Right renal pelvis (tissue), 4 donors: ENCODE results near the gene PGM3. TPM values are rescaled to one million over a fixed set of nuclear protein-coding genes. Genes with fewer than 3 reads are reported as not detected.
A peak's percentile ranks its signal among the peaks of the same experiment; 100 is the strongest.
"Not testable (repeated sequence)": the region's sequence is repeated elsewhere in the genome, so short reads cannot be mapped to it uniquely, and the experiment has no call there.

Experiments
- DNase-seq, 4 donors: peaks; one replicate each; pipeline ENCODE4 v3.0.0-alpha.2; 2013; ENCODE audit warnings: low read depth in 4 of 4, low spot score in 3 of 4, missing footprints in 1 of 4
- polyA plus RNA-seq, 4 donors: library from polyadenylated mRNA; unstranded; fragments of 120-200 nt; gene quantifications; one replicate each; pipeline ENCODE4 v1.2.1, GENCODE V29; 2013; ENCODE audit not compliant: insufficient read length in 4 of 4

Gene PGM3
- polyA plus RNA-seq = 10 to 100 TPM; 38.8 to 47.9 (median 40.4) TPM

DNA sequence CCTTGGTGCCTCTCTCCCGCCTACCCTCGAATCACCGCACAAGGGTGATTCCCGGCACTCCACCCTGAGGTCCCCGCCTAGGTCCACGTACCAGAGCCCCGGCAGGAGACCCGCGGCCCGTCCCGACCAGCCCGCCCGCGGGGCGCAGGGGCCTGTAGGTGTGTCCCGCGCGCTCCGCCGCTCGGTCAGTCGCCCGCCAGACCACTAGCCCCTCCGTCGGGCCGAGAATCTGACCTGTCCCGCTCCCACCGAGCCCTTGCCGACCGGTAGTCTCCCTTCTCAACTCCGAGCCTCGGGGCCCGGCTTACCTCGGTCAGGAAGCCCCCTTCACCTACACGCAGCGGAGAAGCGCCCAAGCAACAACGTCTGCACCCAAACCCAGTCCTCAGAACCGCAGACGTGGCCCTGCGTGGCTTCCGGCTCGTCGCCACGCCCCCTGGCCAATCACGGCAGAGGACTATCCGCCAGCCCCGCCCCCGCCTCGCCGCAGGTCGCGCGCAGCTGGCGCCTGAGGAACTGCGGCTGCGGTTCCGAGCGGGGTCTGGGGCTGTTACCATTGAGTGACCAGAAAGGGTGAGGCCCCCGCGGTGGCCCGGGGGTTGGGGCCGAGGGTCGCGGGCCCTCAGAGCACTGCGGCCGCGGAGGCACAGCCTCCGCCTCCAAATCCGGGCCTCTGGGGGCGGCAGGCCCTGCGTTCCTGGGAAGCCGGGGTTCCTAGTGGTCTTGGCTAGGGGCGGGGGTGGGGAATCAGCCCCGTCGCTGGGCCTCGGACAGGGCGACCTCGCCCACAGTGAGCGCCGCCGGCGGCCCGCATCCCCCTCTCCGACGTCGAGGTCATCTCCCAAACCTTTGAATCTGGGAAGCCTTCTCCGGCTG lies at the start of gene PGM3, which contains the start of gene RWDD2A:
PGM3 (minus strand) TSS at position 395 of the 876 bp plus-strand sequence. CDS start 2,253 bp downstream, outside the sequence.
RWDD2A (plus strand) TSS at position 487 of the 876 bp plus-strand sequence. CDS start 1,095 bp downstream, outside the sequence.
- DNase-seq = peak; percentile 72 to 82 (median 78)

GRCh38 chr6:83231146-83231545 lies 38.1 kb upstream of the PGM3 start:
- no peak for DNase-seq

GRCh38 chr6:83226517-83226916 lies 33.5 kb upstream of the PGM3 start:
- no peak for DNase-seq

- DNase-seq = peak in 2 of 4 donors; percentile 20 to 26
Observed at GRCh38 chr6:83221889-83222479, 28.9 kb upstream of the PGM3 start.

GRCh38 chr6:83221276-83221675 lies 28.2 kb upstream of the PGM3 start:
- DNase-seq = no peak

DNA sequence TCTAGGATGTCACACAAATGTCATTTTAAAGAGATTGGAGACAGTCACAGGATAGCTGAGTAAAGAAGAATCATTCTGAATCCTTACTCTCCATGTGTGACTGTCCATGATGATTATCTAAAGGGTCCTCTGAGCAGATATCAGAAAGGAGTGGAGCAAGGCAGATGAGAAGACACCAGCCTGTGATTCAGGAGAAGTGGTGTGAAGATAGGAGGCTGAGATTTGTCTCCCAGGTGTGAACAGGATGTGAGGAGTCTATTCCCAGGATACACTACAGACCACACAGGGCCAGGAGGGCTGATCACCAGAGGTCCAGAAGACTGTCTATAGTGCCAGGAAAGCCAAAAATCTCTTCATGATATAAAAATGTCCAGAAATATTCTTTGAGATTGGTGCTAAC lies 27.1 kb upstream of the PGM3 start:
- no peak for DNase-seq

DNA sequence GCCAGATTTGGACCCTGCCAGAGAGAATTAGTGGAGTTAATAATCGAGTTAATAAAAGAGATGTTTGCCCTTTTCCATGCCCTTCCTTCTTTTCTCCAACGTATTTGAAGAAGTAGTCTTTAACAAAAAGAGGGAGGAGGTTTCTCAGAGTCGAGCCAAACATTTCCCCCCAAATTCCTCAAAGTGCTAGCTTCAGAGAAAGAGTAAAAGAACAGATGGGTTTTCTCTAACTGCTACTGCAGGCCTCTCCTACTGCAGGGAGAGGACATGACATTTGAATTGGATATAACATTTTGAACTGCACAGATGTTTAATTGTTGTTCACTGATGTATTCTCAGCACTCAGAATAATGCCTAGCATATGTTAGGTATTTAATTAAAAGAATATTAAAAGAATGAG lies 25.6 kb upstream of the PGM3 start:
- peak in 1 of 4 donors; percentile 13 for DNase-seq

GRCh38 chr6:83216806-83217205 lies 23.7 kb upstream of the PGM3 start:
- no peak for DNase-seq

GRCh38 chr6:83215131-83216047 lies 22.3 kb upstream of the PGM3 start:
- peak in 2 of 4 donors; percentile 45 to 51 for DNase-seq

GRCh38 chr6:83202031-83202430 lies 9.0 kb upstream of the PGM3 start:
- no peak for DNase-seq

GRCh38 chr6:83199863-83200225 lies 6.8 kb upstream of the PGM3 start:
- no peak for DNase-seq

DNA sequence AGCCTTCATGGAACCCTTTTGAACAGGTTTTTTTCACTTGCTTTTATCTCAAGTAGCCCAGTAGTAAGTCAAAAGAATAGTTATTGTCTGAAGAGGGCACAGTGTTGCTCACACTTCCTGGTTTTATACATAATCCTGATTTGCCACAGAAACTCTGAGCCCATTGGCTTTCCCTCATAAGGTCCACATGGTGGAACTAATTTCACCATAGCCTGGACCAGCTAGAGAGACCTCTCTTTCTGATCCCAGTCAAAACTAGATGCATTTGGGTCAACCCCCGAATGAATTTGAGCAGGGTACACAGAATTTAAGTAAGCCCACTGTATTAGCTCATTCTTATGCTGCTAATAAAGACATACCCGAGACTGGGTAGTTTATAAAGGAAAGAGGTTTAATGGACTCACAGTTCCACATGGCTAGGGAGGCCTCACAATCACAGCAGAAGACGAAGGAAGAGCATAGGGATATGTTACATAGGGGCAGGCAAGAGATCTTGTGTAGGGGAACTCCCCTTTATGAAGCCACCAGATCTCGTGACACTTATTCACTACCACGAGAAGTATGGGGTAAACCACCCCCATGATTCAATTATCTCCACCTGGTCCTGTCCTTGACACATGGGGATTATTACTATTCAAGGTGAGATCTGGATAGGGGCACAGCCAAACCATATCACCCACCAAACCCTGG lies 6.3 kb upstream of the PGM3 start:
- DNase-seq = no peak

- DNase-seq = no peak
Observed at GRCh38 chr6:83198486-83199172, 5.6 kb upstream of the PGM3 start.

- DNase-seq = peak in 1 of 4 donors; percentile 23
Observed at GRCh38 chr6:83193747-83194566, 892 bp upstream of the PGM3 start.

DNA sequence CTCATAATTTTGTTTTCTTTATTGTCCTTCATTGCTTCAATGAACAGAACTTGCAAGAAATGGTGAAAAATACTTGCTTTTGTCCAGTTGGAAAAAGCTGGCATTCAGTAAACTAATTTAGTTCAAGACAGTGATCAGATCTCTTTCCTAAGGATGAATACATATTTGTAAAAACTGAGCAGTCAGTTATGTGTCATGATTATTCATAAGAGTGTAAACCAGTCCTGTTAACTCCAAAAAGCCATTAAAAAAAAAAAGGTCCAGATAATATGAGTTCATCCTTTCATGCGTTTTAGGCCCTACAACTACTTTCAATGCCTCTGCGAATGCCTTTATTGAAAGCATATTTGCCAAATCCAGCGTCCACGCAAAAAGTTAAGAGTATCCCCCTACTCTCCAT lies 609 bp downstream of the PGM3 start:
- peak in 1 of 4 donors; percentile 3 for DNase-seq

GRCh38 chr6:83191974-83192373 lies 1.1 kb downstream of the PGM3 start:
- not testable (repeated sequence) for DNase-seq

GRCh38 chr6:83190626-83191025 lies 2.4 kb downstream of the PGM3 start:
- DNase-seq = no peak

DNA sequence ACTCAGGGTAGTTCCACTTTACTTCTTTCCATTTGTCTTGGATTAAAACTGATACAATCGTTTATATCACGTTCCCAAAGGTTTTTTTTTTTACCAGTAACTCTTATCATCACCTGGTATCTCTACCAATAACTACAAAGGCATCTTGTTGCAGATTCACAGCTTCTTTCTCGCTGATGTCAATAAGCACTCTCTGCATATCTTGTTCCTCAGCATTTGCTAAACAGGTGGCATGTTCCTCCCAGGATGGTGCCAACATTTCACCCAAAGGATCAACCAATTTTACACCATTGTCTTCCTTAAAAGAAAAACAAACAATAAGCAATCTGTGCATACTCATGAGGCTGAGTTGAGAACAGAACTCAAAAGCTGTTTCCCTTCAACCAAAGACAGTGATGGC lies 4.6 kb downstream of the PGM3 start:
- no peak for DNase-seq

GRCh38 chr6:83185096-83185495 lies 8.0 kb downstream of the PGM3 start:
- no peak for DNase-seq
